Measurements from ENCODE around the gene ZNF618.

DNA sequence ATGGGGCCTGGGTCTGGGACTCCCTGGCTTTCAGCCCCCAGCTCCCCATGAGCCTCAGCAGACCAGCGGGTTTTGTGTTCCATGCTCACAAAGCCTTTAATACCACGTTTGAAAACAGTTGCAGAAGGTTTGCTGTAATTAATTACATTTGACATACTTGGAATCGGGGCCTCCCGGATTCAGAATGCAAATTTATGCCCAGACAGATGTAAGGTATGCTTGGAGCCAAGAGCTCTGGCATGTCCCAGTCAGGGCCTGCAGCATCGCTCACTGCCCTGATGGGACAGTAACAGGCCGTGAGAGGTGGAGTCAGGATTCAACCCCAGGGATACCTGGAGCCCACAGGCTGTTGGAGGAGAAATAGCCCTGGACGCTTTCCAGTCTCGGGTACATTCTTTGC is 12.2 kb downstream of the ZNF618 start:
- TF ChIP-seq, protein P1, sequence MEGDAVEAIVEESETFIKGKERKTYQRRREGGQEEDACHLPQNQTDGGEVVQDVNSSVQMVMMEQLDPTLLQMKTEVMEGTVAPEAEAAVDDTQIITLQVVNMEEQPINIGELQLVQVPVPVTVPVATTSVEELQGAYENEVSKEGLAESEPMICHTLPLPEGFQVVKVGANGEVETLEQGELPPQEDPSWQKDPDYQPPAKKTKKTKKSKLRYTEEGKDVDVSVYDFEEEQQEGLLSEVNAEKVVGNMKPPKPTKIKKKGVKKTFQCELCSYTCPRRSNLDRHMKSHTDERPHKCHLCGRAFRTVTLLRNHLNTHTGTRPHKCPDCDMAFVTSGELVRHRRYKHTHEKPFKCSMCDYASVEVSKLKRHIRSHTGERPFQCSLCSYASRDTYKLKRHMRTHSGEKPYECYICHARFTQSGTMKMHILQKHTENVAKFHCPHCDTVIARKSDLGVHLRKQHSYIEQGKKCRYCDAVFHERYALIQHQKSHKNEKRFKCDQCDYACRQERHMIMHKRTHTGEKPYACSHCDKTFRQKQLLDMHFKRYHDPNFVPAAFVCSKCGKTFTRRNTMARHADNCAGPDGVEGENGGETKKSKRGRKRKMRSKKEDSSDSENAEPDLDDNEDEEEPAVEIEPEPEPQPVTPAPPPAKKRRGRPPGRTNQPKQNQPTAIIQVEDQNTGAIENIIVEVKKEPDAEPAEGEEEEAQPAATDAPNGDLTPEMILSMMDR (IDR thresholded peaks at IDR 0.05) = no peak
- no peak for TF ChIP-seq POLR2A (IDR thresholded peaks at IDR 0.05)

All from vagina (tissue), 2 donors.